Muscle layer of colon (tissue), 2 donors: ENCODE data around the gene LAD1.

ENCODE experiments used
- H3K27ac ChIP-seq: one replicate; pipeline ENCODE4 v1.7.0; 2013; ENCODE audit warnings: low read depth, mild to moderate bottlenecking, low read length, moderate library complexity
- H3K27me3 ChIP-seq, 2 donors: one replicate each; pipeline ENCODE4 v1.7.0; 2013; ENCODE audit warnings: low read length in 2 of 2, mild to moderate bottlenecking in 2 of 2; ENCODE audit not compliant: insufficient read depth in 2 of 2, control insufficient read depth in 1 of 2
- H3K36me3 ChIP-seq: one replicate; pipeline ENCODE4 v1.7.0; 2013; ENCODE audit warnings: mild to moderate bottlenecking, low read length; ENCODE audit not compliant: insufficient read depth
- H3K4me1 ChIP-seq: one replicate; pipeline ENCODE4 v1.7.0; 2013; ENCODE audit warnings: mild to moderate bottlenecking, low read length; ENCODE audit not compliant: insufficient read depth
- H3K4me3 ChIP-seq, 2 donors: one replicate each; pipeline ENCODE4 v1.7.0; 2013; ENCODE audit warnings: low read length in 2 of 2, low read depth in 1 of 2, mild to moderate bottlenecking in 1 of 2, moderate library complexity in 1 of 2
- H3K9ac ChIP-seq: one replicate; pipeline ENCODE4 v1.7.0; 2013; ENCODE audit warnings: low read length
- H3K9me3 ChIP-seq: one replicate; pipeline ENCODE4 v1.7.0; 2013; ENCODE audit warnings: mild to moderate bottlenecking, low read length
- donor health status: abdominal sarcoma.
- donor health status: Adenocarcinoma of cecum.

LAD1 gene

DNA sequence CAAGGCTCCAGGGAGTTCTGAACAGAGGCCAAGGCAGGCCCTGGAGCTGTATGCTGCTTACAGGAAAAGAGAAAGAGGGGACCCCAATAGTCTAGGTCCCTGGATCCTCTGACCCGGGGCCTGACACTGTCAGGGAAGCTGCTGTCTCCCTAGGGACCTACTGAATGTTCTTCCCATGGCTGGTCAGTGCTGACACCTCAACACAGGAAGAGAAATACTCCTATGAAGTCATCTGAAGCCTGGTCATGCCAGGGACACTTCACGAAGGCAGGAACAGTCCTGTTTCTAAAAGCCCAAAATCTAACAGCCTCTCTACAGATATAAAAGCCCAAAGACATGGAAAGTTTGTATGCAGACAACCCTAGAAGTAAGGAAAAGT lies 1.7 kb upstream of the LAD1 start:
- Histone ChIP-seq H3K27me3 (peaks cover 21 to 23% of the 10 kb centered on the region in 2 donors), H3K4me1 (no peaks in the 10 kb centered on the region), H3K4me3 (no peak overlapping the region), H3K36me3 (no peaks in the 10 kb centered on the region), H3K27ac (no peak overlapping the region), H3K9ac (no peak overlapping the region), H3K9me3 (no peaks in the 10 kb centered on the region)

DNA sequence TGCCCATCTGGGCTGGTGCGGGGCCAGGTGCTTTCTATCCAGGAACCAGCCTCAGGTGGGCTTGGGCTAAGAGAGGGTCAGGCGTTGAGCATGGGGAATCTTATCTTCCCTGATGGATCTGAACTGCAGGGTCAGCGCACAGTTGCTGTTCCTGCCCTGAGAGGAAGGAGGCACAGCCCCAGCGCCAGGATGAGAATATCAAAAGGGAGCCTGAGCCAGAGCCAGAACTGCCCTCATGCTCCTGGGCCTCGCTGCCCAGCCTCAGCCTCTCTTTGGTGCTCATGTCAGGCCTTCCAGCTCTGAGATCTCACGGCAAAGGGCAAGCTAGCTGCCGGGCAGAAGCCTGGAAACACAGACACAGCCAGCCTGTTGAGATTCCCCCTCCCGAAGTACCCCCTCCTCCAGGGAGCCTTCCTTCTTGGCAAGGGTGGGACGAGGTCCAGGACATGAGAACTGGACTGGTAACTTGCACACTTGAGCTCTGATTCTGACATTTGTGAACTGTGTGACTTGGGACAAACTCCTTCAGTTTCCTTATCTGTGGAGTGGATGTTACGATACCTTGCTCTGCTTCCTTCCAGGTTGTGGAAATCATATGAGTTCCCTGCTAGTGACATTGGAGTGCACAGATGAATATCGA lies 1.2 kb upstream of the LAD1 start:
- H3K27ac ChIP-seq, result no peak overlapping the region
- H3K36me3 ChIP-seq, result no peaks in the 10 kb centered on the region
- H3K9me3 ChIP-seq, result no peaks in the 10 kb centered on the region
- H3K4me3 ChIP-seq, result no peak overlapping the region
- no peak overlapping the region for H3K9ac ChIP-seq
- no peaks in the 10 kb centered on the region for H3K4me1 ChIP-seq
- H3K27me3 ChIP-seq, result peaks cover 21 to 23% of the 10 kb centered on the region in 2 donors

DNA sequence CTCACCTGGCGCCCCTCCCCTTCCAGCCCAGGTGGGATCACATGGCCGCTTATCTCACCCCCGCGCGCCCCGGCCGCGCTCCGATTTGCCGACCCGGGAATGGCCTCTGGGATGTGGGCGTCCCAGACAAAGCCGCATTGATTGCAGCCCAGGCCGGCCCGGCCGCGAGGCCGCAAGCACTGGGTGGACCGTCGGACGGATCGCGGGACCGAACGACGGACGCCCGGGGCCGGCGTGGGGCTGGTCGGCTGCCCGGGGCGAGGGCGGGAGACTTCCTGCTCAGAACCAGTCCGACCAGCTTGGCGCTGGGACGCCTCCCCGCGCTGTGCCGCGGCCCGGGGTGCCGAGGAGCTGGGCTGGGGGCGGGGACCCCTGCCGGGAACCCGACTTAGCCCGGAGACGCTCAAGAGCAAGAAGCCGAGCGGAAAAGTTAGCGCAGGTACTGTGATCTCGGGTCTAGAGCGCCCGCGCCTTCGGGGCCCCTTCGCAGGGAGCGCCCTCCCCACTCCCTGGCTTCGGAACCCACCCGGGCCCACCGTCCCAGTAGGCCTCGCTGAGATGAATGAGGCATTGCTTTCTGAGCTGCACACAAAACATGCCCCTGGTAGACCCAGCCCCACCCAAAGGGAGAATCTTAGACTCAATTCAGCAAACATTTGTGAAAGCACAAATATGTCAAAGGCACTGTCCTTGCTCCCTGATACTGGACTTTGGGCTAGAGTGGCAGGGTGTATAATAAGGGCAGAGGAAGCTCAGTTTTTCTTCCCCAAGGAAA lies 415 bp upstream of the LAD1 start:
- H3K4me1 ChIP-seq, result no peaks in the 10 kb centered on the region
- no peaks in the 10 kb centered on the region for H3K36me3 ChIP-seq
- no peak overlapping the region for H3K4me3 ChIP-seq
- no peak overlapping the region for H3K9ac ChIP-seq
- no peaks in the 10 kb centered on the region for H3K9me3 ChIP-seq
- peaks cover 21 to 23% of the 10 kb centered on the region in 2 donors for H3K27me3 ChIP-seq
- no peak overlapping the region for H3K27ac ChIP-seq

DNA sequence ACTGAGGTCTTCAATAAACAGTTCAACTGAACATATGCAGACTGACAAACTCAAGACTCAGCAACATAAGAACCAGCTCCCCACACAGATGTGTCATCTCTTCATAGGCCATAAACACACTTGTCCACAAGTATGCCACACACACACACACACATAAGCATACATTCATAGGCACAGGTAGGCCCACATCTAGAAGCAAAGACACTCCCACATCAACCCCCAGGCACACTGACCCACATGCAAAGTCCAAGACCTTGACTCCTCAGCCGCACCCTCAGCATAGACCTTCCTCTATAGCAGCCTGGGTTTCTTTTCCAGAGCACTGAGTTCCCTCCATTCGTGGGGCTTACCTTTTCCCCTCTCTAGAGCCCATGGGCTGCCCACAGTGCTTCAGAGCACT lies 1.4 kb downstream of the LAD1 start:
- no peak overlapping the region for H3K27ac ChIP-seq
- H3K4me3 ChIP-seq, result no peak overlapping the region
- peaks cover 21 to 23% of the 10 kb centered on the region in 2 donors for H3K27me3 ChIP-seq

DNA sequence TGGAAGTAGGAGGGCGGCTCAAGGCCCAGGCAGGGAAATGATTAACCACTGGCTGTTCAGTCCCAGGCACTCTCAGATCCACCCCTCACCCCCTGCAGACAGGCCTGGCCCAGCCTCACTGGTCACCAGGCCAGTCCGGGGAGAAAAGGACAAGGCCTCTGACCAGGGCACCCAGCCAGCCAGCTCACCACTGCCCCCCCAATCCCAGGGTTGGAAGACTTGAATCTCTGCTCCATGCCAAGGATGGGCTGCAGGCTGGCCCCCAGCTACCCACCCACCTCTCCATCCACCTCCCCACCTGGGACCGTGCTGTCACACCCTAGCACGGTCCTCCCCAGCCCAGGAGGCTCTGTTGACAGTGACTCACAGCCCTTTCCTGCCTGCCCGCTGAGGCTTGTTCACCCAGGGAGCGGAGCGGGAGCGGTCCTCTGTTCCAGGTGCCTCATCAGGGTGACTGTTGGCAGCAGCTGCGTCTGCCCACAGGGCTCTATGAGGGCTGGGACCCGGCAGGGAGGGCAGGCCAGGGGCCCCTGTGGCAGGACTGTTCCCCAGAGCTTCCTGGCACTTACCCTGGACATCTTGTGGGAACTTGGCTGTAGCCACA lies 2.2 kb downstream of the LAD1 start:
- H3K4me3 ChIP-seq, result no peak overlapping the region
- no peak overlapping the region for H3K9ac ChIP-seq

More for the DNA sequence above, 1.4 kb downstream of the LAD1 start:
- Histone ChIP-seq H3K36me3 (no peaks in the 10 kb centered on the region), H3K9me3 (no peaks in the 10 kb centered on the region), H3K9ac (no peak overlapping the region), H3K4me1 (no peaks in the 10 kb centered on the region)

DNA sequence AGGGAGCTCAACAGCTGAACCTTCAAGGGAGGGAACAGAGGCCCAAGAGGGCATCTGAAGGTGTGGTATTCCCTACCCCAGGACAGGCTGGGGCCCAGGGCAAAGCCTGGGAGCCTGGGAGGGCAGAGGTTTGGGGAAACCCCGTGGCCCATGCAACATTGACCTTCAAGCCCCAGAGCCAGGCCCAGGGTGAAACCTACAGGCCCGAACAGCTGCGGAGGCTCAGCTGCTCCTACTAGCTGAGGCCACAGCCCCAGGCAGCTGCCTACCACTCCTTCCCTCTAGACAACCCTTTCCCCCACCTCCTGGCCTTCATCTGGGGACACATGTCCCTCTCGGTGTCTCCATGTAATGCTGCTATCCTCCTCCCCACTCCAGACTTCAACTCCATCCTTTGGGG lies 3.2 kb downstream of the LAD1 start:
- no peak overlapping the region for H3K9ac ChIP-seq
- no peaks in the 10 kb centered on the region for H3K4me1 ChIP-seq
- H3K27ac ChIP-seq, result no peak overlapping the region
- no peaks in the 10 kb centered on the region for H3K9me3 ChIP-seq
- no peak overlapping the region for H3K4me3 ChIP-seq
- H3K27me3 ChIP-seq, result peaks cover 21 to 23% of the 10 kb centered on the region in 2 donors
- no peaks in the 10 kb centered on the region for H3K36me3 ChIP-seq

More for the DNA sequence above, 2.2 kb downstream of the LAD1 start:
- Histone ChIP-seq H3K4me1 (no peaks in the 10 kb centered on the region), H3K36me3 (no peaks in the 10 kb centered on the region), H3K27ac (no peak overlapping the region), H3K9me3 (no peaks in the 10 kb centered on the region), H3K27me3 (peaks cover 21 to 23% of the 10 kb centered on the region in 2 donors)

DNA sequence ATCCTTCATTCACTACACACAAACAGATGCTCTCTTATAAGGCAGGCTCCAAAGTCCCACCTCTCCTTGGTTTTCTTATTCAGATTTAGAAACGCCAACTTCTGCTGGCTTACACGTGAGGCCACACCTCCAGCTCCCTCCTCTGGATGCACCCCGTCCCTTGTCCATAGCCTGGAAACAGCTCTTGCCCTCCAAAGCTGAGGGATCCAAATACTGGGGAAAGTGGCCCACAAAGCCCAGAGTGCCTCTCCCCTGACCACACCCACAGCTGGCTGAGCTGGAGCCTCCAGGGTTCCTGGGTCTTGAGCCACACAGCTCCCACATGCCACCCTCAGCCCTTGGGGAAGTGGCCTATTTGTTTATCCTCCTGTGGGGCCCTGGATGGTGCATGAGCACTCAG lies 4.5 kb downstream of the LAD1 start:
- H3K4me3 ChIP-seq, result no peak overlapping the region
- no peak overlapping the region for H3K27ac ChIP-seq
- H3K9ac ChIP-seq, result no peak overlapping the region
- H3K4me1 ChIP-seq, result no peaks in the 10 kb centered on the region
- peaks cover 12 to 17% of the 10 kb centered on the region in 2 donors for H3K27me3 ChIP-seq
- H3K9me3 ChIP-seq, result no peaks in the 10 kb centered on the region
- no peaks in the 10 kb centered on the region for H3K36me3 ChIP-seq

DNA sequence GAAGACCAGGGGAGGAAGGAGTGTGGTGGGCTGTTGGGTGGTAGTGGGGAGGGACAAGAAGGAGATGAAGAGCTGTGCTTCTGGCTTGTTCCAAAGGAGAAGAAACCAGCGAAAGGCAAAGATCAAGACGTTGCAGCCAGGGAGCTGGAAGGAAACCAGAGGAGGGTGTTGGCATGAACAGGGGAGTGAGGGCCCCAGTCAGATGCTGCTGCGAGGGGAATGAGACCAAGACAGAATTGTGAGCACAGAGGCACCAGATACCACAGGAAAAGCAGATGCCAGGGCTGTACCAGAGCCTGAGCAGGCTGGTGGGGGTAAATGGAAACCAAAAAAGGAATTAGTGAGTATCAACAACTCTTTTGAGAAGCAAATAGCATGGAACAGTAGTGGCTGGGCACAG lies 6.0 kb downstream of the LAD1 start:
- Histone ChIP-seq H3K36me3 (no peaks in the 10 kb centered on the region), H3K4me1 (no peaks in the 10 kb centered on the region), H3K4me3 (no peak overlapping the region), H3K9me3 (no peaks in the 10 kb centered on the region), H3K27ac (no peak overlapping the region), H3K9ac (no peak overlapping the region), H3K27me3 (peaks cover 0 to 2% of the 10 kb centered on the region in 2 donors)

DNA sequence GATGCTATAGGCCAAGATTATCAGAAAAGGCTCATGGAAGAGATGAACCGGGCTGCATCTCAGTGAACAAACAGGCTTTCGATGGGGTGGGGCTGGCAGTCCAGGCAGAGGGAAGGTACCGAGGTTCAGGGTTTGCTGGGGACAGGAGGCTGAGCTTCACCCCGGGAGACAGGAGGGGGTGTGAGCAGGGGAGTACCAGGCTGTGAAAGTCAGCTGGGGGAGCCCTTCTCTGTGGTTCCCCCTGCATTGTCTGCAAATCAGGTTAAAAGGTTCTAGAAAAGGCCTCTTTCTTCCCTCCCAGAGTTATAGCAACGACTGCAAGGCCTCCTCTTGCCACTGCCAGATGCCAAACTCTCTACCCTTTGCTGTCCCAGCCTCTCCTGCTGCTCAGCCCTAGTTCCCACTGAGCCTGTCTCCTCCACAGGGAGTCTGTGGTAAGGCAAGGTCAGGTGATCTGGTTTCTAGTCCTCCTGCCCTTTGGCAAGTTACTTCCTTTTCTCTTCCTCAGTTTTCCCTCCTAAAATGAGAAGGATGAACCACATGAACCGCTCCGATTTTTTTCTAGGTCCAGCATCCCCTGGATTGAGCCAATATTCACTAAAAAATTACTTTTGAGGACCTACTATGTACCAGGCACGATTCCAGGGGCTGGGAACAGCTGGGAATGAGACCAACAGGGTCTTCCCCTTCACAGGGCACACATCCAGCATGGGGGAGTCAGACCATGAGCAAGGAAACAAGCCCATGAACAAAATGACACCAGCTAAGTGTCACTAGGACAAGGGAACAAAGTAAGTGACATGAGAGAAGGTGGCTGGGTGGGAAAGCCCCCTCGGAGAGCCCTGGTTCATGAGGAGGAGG lies 7.2 kb downstream of the LAD1 start:
- H3K36me3 ChIP-seq, result no peaks in the 10 kb centered on the region
- H3K9ac ChIP-seq, result no peak overlapping the region
- H3K4me1 ChIP-seq, result no peaks in the 10 kb centered on the region
- no peaks in the 10 kb centered on the region for H3K9me3 ChIP-seq
- H3K4me3 ChIP-seq, result no peak overlapping the region
- no peak overlapping the region for H3K27ac ChIP-seq
- H3K27me3 ChIP-seq, result no peaks in the 10 kb centered on the region

DNA sequence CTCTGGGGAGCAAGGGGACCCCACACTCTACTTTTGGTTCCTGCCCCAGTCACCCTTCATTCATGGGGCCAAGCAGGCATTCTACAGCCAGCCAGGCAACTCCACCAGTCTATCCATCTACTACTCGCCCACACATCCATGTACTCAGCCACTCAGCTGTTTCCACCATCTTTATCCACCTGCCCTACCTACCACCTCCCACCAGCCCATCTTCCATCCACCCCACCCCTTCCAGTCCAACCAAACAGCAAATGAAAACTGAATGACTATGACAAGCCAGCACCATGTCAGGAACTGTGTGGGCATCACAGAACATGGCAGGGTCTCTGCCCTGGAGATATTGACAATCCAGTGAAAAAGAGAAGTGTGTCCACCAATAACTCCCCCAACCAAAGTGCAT lies 7.9 kb downstream of the LAD1 start:
- Histone ChIP-seq H3K9ac (no peak overlapping the region), H3K27ac (no peak overlapping the region), H3K9me3 (no peaks in the 10 kb centered on the region)

DNA sequence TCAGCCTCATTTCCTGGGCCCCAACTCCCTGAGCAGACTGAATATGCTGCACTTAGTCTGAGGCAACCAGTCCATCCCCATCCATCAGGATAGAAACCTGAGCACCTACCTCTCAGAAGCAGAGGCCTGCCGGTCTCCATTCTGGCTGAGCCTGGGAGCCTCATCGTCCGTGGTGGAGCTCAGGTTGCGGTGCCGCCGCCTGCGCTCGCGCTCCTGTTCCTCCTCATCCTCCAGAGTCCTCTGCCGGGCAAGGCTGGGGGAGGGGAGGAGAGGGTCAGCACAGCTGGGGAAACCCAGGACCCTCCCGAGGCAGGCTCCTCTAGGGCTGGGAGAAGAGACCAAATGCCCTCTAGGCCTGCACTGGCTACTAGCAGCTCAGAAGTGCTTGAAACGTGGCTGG lies 10.1 kb downstream of the LAD1 start:
- no peaks in the 10 kb centered on the region for H3K27me3 ChIP-seq
- no peak overlapping the region for H3K4me3 ChIP-seq
- no peak overlapping the region for H3K9ac ChIP-seq
- no peak overlapping the region for H3K27ac ChIP-seq
- H3K4me1 ChIP-seq, result no peaks in the 10 kb centered on the region
- no peaks in the 10 kb centered on the region for H3K9me3 ChIP-seq
- H3K36me3 ChIP-seq, result no peaks in the 10 kb centered on the region

More for the DNA sequence above, 7.9 kb downstream of the LAD1 start:
- Histone ChIP-seq H3K4me1 (no peaks in the 10 kb centered on the region), H3K36me3 (no peaks in the 10 kb centered on the region), H3K27me3 (no peaks in the 10 kb centered on the region), H3K4me3 (no peak overlapping the region)
